K562 (cell line): Measurements from ENCODE around the gene CENPT. TPM values are rescaled to one million over a fixed set of nuclear protein-coding genes. Genes with fewer than 3 reads are reported as not detected.

ENCODE experiments used
- BRD4 ChIP-seq: fragments of 200-600 bp; sonication (generic); IDR thresholded peaks from 2 replicates; pipeline ENCODE4 v1.6.1; 2017; ENCODE audit warnings: inconsistent platforms
- FIP1L1 ChIP-seq: fragments of 200-400 bp; formaldehyde crosslinking; IDR thresholded peaks from 2 replicates; pipeline ENCODE4 v1.6.1; 2018; ENCODE audit warnings: mild to moderate bottlenecking, low read depth, low read length; ENCODE audit not compliant: poor library complexity, severe bottlenecking
- GABPA ChIP-seq: fragments of 200-800 bp; sonication (Bioruptor generic); conservative IDR thresholded peaks from 2 replicates; pipeline ENCODE4 v1.6.1; 2016; ENCODE audit warnings: low read depth, missing genetic modification characterization, missing compliant biosample characterization
- HMGN3 ChIP-seq: IDR thresholded peaks from 2 replicates; pipeline ENCODE4 v1.6.1; 2011; ENCODE audit warnings: borderline replicate concordance, low read depth, mild to moderate bottlenecking, mixed read lengths, low read length; ENCODE audit not compliant: insufficient read length; ENCODE audit errors: extremely low read depth
- KDM5B ChIP-seq: fragments of 200-600 bp; sonication (generic); IDR thresholded peaks from 2 replicates; pipeline ENCODE4 v1.6.1; 2012; ENCODE audit warnings: low read depth, mild to moderate bottlenecking, moderate library complexity, low read length, control low read depth, inconsistent platforms; ENCODE audit not compliant: insufficient replicate concordance
- LARP7 ChIP-seq: fragments of 450-650 bp; IDR thresholded peaks from 2 replicates; pipeline ENCODE4 v1.6.1; 2016
- LCOR ChIP-seq: sonication (generic); formaldehyde crosslinking; IDR thresholded peaks from 2 replicates; pipeline ENCODE4 v1.8.0; 2022; ENCODE audit warnings: mild to moderate bottlenecking, missing genetic modification reagents
- NKRF ChIP-seq: fragments of 450-650 bp; IDR thresholded peaks from 2 replicates; pipeline ENCODE4 v1.6.1; 2016; ENCODE audit warnings: borderline replicate concordance
- NR1H2 ChIP-seq: sonication (generic); formaldehyde crosslinking; IDR thresholded peaks from 2 replicates; pipeline ENCODE4 v1.4.0; 2020; ENCODE audit warnings: mild to moderate bottlenecking, missing genetic modification reagents
- PBX2 ChIP-seq, 2 experiments: IDR thresholded peaks in 1 of 2; conservative IDR thresholded peaks in 1 of 2; 2 replicates each; pipeline ENCODE4 v1.6.1; 2016; ENCODE audit warnings: low read depth in 2 of 2, mild to moderate bottlenecking in 1 of 2, missing compliant biosample characterization in 1 of 2, missing genetic modification characterization in 1 of 2, moderate library complexity in 1 of 2
- SMC3 ChIP-seq: conservative IDR thresholded peaks from 2 replicates; pipeline ENCODE4 v1.6.1; 2011; ENCODE audit warnings: low read depth, low read length, improper control_type of control experiment; ENCODE audit not compliant: insufficient read depth
- TCF15 ChIP-seq: fragments of 250-450 bp; sonication (Bioruptor Pico); IDR thresholded peaks from 2 replicates; pipeline ENCODE4 v1.8.0; 2022; ENCODE audit warnings: moderate library complexity, mild to moderate bottlenecking, inconsistent platforms
- THRA ChIP-seq: fragments of 450-650 bp; IDR thresholded peaks from 2 replicates; pipeline ENCODE4 v1.6.1; 2017; ENCODE audit warnings: mild to moderate bottlenecking, moderate library complexity
- ZC3H8 ChIP-seq: fragments of 450-650 bp; IDR thresholded peaks from 2 replicates; pipeline ENCODE4 v1.6.1; 2017
- ZNF592 ChIP-seq: fragments of 450-650 bp; IDR thresholded peaks from 2 replicates; pipeline ENCODE4 v1.6.1; 2017; ENCODE audit warnings: antibody characterized with exemption, mild to moderate bottlenecking
- polyA plus RNA-seq, 8 experiments: library from polyadenylated mRNA; depleted of rRNA in 4 of 8; stranded (reverse) in 5 of 8; unstranded in 3 of 8; fragments of >200 nt; fragmentation: Nextera tagmentation in 2 of 8; fragmentation: Illumina TruSeq in 1 of 8; extraction: Ambion mirVana in 2 of 8; extraction: Trizol in 1 of 8; gene quantifications; 2 replicates each; pipeline versions ENCODE4 v1.2.1 to v1.2.3, GENCODE V29; 2011 to 2014; ENCODE audit warnings: inconsistent platforms in 1 of 8, missing spikeins in 1 of 8
- total RNA-seq, 7 experiments: library from RNA; depleted of rRNA in 6 of 7; stranded (reverse); fragments of >200 nt in 6 of 7; fragmentation: Illumina TruSeq in 2 of 7; extraction: Trizol in 2 of 7; gene quantifications; 2 replicates each; pipeline versions ENCODE4 v1.2.1 to v1.2.3, GENCODE V29; 2011 to 2021; ENCODE audit warnings: low replicate concordance in 1 of 7

CENPT gene
- total and polyA plus RNA-seq, 9 of the 15 experiments (the other 6 are each of a cell fraction or from before 2014, with no cell fraction given), result 3.6 to 94.2 (median 44.1) TPM

- 0 out of 2 replicates have a peak, but pooled peaks have one; percentile 36 for TF ChIP-seq TCF15 (CRISPR knock-in tag)
- TF ChIP-seq NR1H2 (CRISPR knock-in tag), result no peak
- TF ChIP-seq FIP1L1, result peak; percentile 89
- TF ChIP-seq ZC3H8, result no peak
- peak; percentile 76 for TF ChIP-seq KDM5B
- peak; percentile 93 for TF ChIP-seq HMGN3
- no peak for TF ChIP-seq LARP7
- no peak for TF ChIP-seq SMC3
- TF ChIP-seq PBX2 (CRISPR knock-in tag; IDR thresholded peaks at IDR 0.05; ENCODE audit: low read depth), result no peak
- TF ChIP-seq PBX2 (tag; conservative IDR thresholded peaks at IDR 0.05; ENCODE audit: low read depth), result no peak
- peak; percentile 44; the same call in 1 of the 2 replicates for TF ChIP-seq BRD4
- no peak for TF ChIP-seq THRA
- no peak; the same call in 1 of the 2 replicates for TF ChIP-seq LCOR (CRISPR knock-in tag)
- TF ChIP-seq NKRF, result no peak
- TF ChIP-seq GABPA (tag), result peak; percentile 90
- TF ChIP-seq ZNF592, result peak; percentile 85
Measured at GRCh38 chr16:67846320-67847063, 1.0 kb downstream of the CENPT start, which contains the start of gene NUTF2 (continued).
